HEK293 (cell line): ENCODE results near the gene ENTPD3.

ENCODE experiments used
- GLI4 ChIP-seq: fragments of 450-650 bp; formaldehyde crosslinking; IDR thresholded peaks from 2 replicates; pipeline ENCODE4 v1.5.1; 2016; ENCODE audit warnings: missing biosample characterization, missing genetic modification characterization
- GLIS2 ChIP-seq: fragments of 450-650 bp; formaldehyde crosslinking; IDR thresholded peaks from 2 replicates; pipeline ENCODE4 v1.5.1; 2016; ENCODE audit warnings: missing biosample characterization, missing genetic modification characterization
- ZFP41 ChIP-seq: fragments of 450-650 bp; formaldehyde crosslinking; IDR thresholded peaks from 2 replicates; pipeline ENCODE4 v1.5.1; 2016; ENCODE audit warnings: missing biosample characterization, missing genetic modification characterization, borderline replicate concordance
- ZNF324 ChIP-seq: fragments of 450-650 bp; formaldehyde crosslinking; IDR thresholded peaks from 2 replicates; pipeline ENCODE4 v1.5.1; 2016; ENCODE audit warnings: missing biosample characterization, missing genetic modification characterization
- ZNF514 ChIP-seq: fragments of 450-650 bp; formaldehyde crosslinking; IDR thresholded peaks from 2 replicates; pipeline ENCODE4 v1.5.1; 2016; ENCODE audit warnings: missing biosample characterization, missing genetic modification characterization
- ZNF544 ChIP-seq: fragments of 450-650 bp; formaldehyde crosslinking; IDR thresholded peaks from 2 replicates; pipeline ENCODE4 v1.5.0; 2017; ENCODE audit warnings: missing biosample characterization, missing genetic modification characterization

DNA sequence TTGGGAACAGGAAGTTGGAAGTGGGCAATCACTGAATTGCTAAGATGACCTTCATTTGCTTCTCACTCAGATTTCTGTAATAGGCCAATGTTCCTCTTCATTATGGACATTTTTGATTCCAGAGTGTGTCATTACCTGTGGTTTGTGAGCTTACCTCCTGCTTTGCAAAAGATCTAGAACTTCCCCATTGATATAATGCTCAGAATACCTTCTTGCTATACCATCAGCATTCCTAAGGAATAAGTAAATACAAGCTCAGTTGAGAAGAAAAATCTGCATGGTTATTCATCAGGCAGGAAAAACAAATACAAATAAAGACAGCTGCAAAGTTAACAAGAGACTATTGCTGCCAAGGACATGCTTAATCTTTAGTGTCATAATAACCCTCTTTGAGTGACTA, 64.6 kb downstream of the ENTPD3 start:
- TF ChIP-seq GLI4 (tag by site-specific recombination) (no peak), GLIS2 (tag by site-specific recombination) (no peak), ZFP41 (no peak), ZNF544 (no peak), ZNF514 (tag by site-specific recombination) (no peak), ZNF324 (tag by site-specific recombination) (no peak)
